A549 (cell line): ENCODE results near the gene SYAP1. TPM values are rescaled to one million over a fixed set of nuclear protein-coding genes. Genes with fewer than 3 reads are reported as not detected.
A peak's percentile ranks its signal among the peaks of the same experiment; 100 is the strongest.

Experiments
- ATAC-seq, 2 experiments: fragments of 200-7000 bp in 1 of 2; fragments of >200 bp in 1 of 2; cut with Nextera tagmentation in 1 of 2; cut with Tn5 transposase in 1 of 2; 3 replicates each; pipeline versions ENCODE4 v1.8.0 to v1.9.1; 2018 to 2020; ENCODE audit warnings: mild to moderate bottlenecking in 1 of 2, moderate library complexity in 1 of 2
- CTCF ChIA-PET: fragments of 300-600 bp; sonication (Branson Sonifier 250); formaldehyde crosslinking; extraction: SDS; loops from one replicate; lab custom pipeline; 2021; ENCODE audit warnings: antibody characterized with exemption, inconsistent platforms; lab: Yijun Ruan, JAX
- POLR2A ChIA-PET: fragments of 350-600 bp; formaldehyde crosslinking; extraction: SDS; loops from one replicate; lab custom pipeline; 2021; ENCODE audit warnings: antibody characterized with exemption, inconsistent platforms; lab: Yijun Ruan, JAX
- DNase-seq, 2 experiments: peaks; one replicate each; pipeline versions ENCODE4 v3.0.0 to v3.0.0-alpha.2; 2011 to 2016; ENCODE audit warnings: low read depth in 1 of 2, low spot score in 1 of 2
- FAIRE-seq: peaks from 2 replicates; lab custom pipeline; 2011; peaks lifted over from hg19 to GRCh38; lab: Jason Lieb, UNC
- H3K27ac ChIP-seq, 2 experiments: fragments of >200 bp; sonication (Bioruptor Twin); formaldehyde crosslinking; 3 replicates each; pipeline ENCODE4 v1.5.1; 2016 to 2017
- H3K4me1 ChIP-seq: fragments of >200 bp; sonication (Bioruptor Twin); formaldehyde crosslinking; 3 replicates; pipeline ENCODE4 v1.6.1; 2016
- H3K4me2 ChIP-seq: fragments of >200 bp; sonication (Bioruptor Twin); formaldehyde crosslinking; 3 replicates; pipeline ENCODE4 v1.6.1; 2016
- H3K4me3 ChIP-seq: fragments of >200 bp; sonication (Bioruptor Twin); formaldehyde crosslinking; 3 replicates; pipeline ENCODE4 v1.5.1; 2016
- H3K9me3 ChIP-seq: fragments of >200 bp; sonication (Bioruptor Twin); formaldehyde crosslinking; 3 replicates; pipeline ENCODE4 v1.6.1; 2016
- BCL3 ChIP-seq: fragments of >200 bp; sonication (Bioruptor Twin); formaldehyde crosslinking; IDR thresholded peaks from 3 replicates; pipeline ENCODE4 v1.6.1; 2016
- CEBPB ChIP-seq, 2 experiments: fragments of >200 bp in 1 of 2; sonication (Bioruptor Twin) in 1 of 2; formaldehyde crosslinking in 1 of 2; IDR thresholded peaks; 2 replicates each; pipeline ENCODE4 v1.6.1; 2012 to 2016
- CHD2 ChIP-seq: fragments of 150-350 bp; IDR thresholded peaks from 2 replicates; pipeline ENCODE4 v1.6.1; 2014; ENCODE audit warnings: low read length; ENCODE audit not compliant: partially characterized antibody
- EHF ChIP-seq: fragments of 250-450 bp; sonication (Bioruptor Pico); IDR thresholded peaks from 2 replicates; pipeline ENCODE4 v1.5.0; 2020; ENCODE audit warnings: mild to moderate bottlenecking
- EHMT2 ChIP-seq: fragments of 200-600 bp; sonication (generic); IDR thresholded peaks from 2 replicates; pipeline ENCODE4 v1.6.1; 2016; ENCODE audit warnings: antibody characterized with exemption, low read depth, mild to moderate bottlenecking, moderate library complexity
- EP300 ChIP-seq, 2 experiments: fragments of >200 bp; sonication (Bioruptor Twin); formaldehyde crosslinking; IDR thresholded peaks; 2 replicates in 1 of 2; 3 replicates in 1 of 2; pipeline ENCODE4 v1.6.1; 2016 to 2017
- HEYL ChIP-seq: fragments of 250-450 bp; sonication (Bioruptor Pico); IDR thresholded peaks from 2 replicates; pipeline ENCODE4 v1.8.0; 2021; ENCODE audit warnings: mild to moderate bottlenecking, moderate library complexity
- HOXA7 ChIP-seq: fragments of 250-450 bp; sonication (Bioruptor Pico); IDR thresholded peaks from 2 replicates; pipeline ENCODE4 v1.5.0; 2020; ENCODE audit warnings: mild to moderate bottlenecking, moderate library complexity
- HOXB5 ChIP-seq: fragments of 250-450 bp; sonication (Bioruptor Pico); IDR thresholded peaks from 2 replicates; pipeline ENCODE4 v1.5.0; 2020; ENCODE audit warnings: mild to moderate bottlenecking, moderate library complexity
- JUN ChIP-seq, 2 experiments: fragments of >200 bp; sonication (Bioruptor Twin); formaldehyde crosslinking; IDR thresholded peaks; 2 replicates in 1 of 2; 3 replicates in 1 of 2; pipeline ENCODE4 v1.6.1; 2016 to 2017
- JUNB ChIP-seq: fragments of >200 bp; sonication (Bioruptor Twin); formaldehyde crosslinking; IDR thresholded peaks from 2 replicates; pipeline ENCODE4 v1.6.1; 2016
- KDM1A ChIP-seq: fragments of 200-600 bp; sonication (generic); IDR thresholded peaks from 2 replicates; pipeline ENCODE4 v1.6.1; 2016; ENCODE audit warnings: low read depth, mild to moderate bottlenecking
- MAX ChIP-seq: IDR thresholded peaks from 2 replicates; pipeline ENCODE4 v1.6.1; 2012
- POLR2AphosphoS2 ChIP-seq: conservative IDR thresholded peaks from 2 replicates; pipeline ENCODE4 v1.6.1; 2012; ENCODE audit warnings: low read length, improper control_type of control experiment, inconsistent platforms
- RARB ChIP-seq: fragments of 250-450 bp; sonication (Bioruptor Pico); IDR thresholded peaks from 2 replicates; pipeline ENCODE4 v1.8.0; 2021; ENCODE audit warnings: mild to moderate bottlenecking, moderate library complexity
- RCOR1 ChIP-seq: fragments of 150-350 bp; IDR thresholded peaks from 2 replicates; pipeline ENCODE4 v1.6.1; 2014; ENCODE audit warnings: antibody characterized with exemption, low read length, low read depth
- RNF2 ChIP-seq: fragments of 200-600 bp; sonication (generic); IDR thresholded peaks from 2 replicates; pipeline ENCODE4 v1.6.1; 2016; ENCODE audit warnings: low read depth, mild to moderate bottlenecking, antibody characterized with exemption, moderate library complexity, borderline replicate concordance
- USF2 ChIP-seq: fragments of 450-650 bp; IDR thresholded peaks from 2 replicates; pipeline ENCODE4 v1.6.1; 2014; ENCODE audit warnings: antibody characterized with exemption
- ZC3H11A ChIP-seq: fragments of 450-650 bp; IDR thresholded peaks from 2 replicates; pipeline ENCODE4 v1.6.1; 2014; ENCODE audit warnings: antibody characterized with exemption, mild to moderate bottlenecking
- ZNF302 ChIP-seq: fragments of 250-450 bp; sonication (Bioruptor Pico); IDR thresholded peaks from 2 replicates; pipeline ENCODE4 v1.9.0; 2021; ENCODE audit warnings: inconsistent platforms, mild to moderate bottlenecking, moderate library complexity
- ZSCAN20 ChIP-seq: fragments of 250-450 bp; sonication (Bioruptor Pico); IDR thresholded peaks from 2 replicates; pipeline ENCODE4 v1.8.0; 2022; ENCODE audit warnings: mild to moderate bottlenecking, moderate library complexity
- WGBS: methylation state at CpG from one replicate; pipeline ENCODE4 v1.1.6; 2017; ENCODE audit errors: missing lambda C conversion rate; 5-methylcytosine and 5-hydroxymethylcytosine counted together
- polyA plus RNA-seq, 4 experiments: library from polyadenylated mRNA; depleted of rRNA in 3 of 4; stranded (reverse); fragments of >200 nt; fragmentation: RNase III in 1 of 4; extraction: RNeasy Plus Mini Kit Qiagen cat#74134 plus additional on column Dnase treatment in 1 of 4; gene quantifications; 2 replicates in 3 of 4; 3 replicates in 1 of 4; pipeline ENCODE4 v1.2.3, GENCODE V29; 2011 to 2017
- TF ChIP-seq, protein P1 (sequence below): fragments of 200-600 bp; sonication (generic); IDR thresholded peaks from 2 replicates; pipeline ENCODE4 v1.6.1; 2016; ENCODE audit warnings: antibody characterized with exemption, mild to moderate bottlenecking, moderate library complexity

Gene SYAP1
- polyA plus RNA-seq, 2 of the 4 experiments (the other 2 are of a cell fraction): 18.9 to 20.9 TPM

DNA sequence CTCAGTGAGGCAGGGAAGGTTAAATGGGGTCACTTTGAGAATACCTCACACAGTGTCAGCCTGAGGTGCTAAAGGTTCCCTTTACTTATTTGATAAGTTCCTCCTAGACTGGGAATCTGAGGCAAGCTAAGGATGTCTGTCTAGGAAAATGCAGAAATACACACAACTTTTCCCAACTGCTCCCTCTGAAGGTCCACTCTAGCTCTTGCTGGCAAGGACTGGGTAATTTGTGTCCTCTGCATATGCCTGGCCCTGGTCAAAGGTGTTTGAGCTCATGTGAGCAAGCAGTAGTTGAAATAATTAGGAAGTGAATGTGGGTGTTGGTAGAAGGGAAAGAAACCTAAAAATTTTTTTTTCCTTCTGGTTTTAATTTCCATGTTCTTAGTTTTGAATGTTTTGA lies 88.1 kb downstream of the SYAP1 start:
- Histone ChIP-seq H3K4me2 (peak overlapping the region; percentile 80), H3K27ac (peak overlapping the region in 1 of 2 experiments; percentile 65; a peak in 4 of 6 replicates), H3K4me3 (no peak overlapping the region), H3K9me3 (no peaks in the 10 kb centered on the region), H3K4me1 (peaks cover 20% of the 10 kb centered on the region)
- ChIA-PET POLR2A (interaction anchor here (1.4 to 1.7 kb wide), 2 partner anchors 36 to 88 kb away, joined by 4 to 8 read pairs; partner anchors contain the start of gene SYAP1), CTCF (interaction anchor here (1.2 to 2.9 kb wide), 2 partner anchors 18 to 239 kb away, joined by 3 to 10 read pairs; no protein-coding TSS in a partner anchor)
- TF ChIP-seq CEBPB (IDR thresholded peaks at IDR 0.05) (no peak), KDM1A (no peak), HOXA7 (no peak), EHF (CRISPR knock-in tag) (no peak), BCL3 (no peak), MAX (no peak), ZSCAN20 (CRISPR knock-in tag) (no peak), USF2 (no peak), POLR2AphosphoS2 (no peak), EP300 (IDR thresholded peaks at IDR 0.05) (no peak), RNF2 (no peak), HEYL (CRISPR knock-in tag) (no peak), ZNF302 (CRISPR knock-in tag) (no peak), ZC3H11A (no peak), RCOR1 (no peak), JUN (IDR thresholded peaks at IDR 0.05) (no peak), RARB (CRISPR knock-in tag) (no peak), JUNB (no peak)
- TF ChIP-seq, protein P1, sequence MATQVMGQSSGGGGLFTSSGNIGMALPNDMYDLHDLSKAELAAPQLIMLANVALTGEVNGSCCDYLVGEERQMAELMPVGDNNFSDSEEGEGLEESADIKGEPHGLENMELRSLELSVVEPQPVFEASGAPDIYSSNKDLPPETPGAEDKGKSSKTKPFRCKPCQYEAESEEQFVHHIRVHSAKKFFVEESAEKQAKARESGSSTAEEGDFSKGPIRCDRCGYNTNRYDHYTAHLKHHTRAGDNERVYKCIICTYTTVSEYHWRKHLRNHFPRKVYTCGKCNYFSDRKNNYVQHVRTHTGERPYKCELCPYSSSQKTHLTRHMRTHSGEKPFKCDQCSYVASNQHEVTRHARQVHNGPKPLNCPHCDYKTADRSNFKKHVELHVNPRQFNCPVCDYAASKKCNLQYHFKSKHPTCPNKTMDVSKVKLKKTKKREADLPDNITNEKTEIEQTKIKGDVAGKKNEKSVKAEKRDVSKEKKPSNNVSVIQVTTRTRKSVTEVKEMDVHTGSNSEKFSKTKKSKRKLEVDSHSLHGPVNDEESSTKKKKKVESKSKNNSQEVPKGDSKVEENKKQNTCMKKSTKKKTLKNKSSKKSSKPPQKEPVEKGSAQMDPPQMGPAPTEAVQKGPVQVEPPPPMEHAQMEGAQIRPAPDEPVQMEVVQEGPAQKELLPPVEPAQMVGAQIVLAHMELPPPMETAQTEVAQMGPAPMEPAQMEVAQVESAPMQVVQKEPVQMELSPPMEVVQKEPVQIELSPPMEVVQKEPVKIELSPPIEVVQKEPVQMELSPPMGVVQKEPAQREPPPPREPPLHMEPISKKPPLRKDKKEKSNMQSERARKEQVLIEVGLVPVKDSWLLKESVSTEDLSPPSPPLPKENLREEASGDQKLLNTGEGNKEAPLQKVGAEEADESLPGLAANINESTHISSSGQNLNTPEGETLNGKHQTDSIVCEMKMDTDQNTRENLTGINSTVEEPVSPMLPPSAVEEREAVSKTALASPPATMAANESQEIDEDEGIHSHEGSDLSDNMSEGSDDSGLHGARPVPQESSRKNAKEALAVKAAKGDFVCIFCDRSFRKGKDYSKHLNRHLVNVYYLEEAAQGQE: no peak
- peak; percentile 77 to 82 for ATAC-seq
- FAIRE-seq: no peak
- DNase-seq: peak in 1 of 2 experiments; percentile 12

GRCh38 chrX:16807976-16808542 lies 88.6 kb downstream of the SYAP1 start:
- TF ChIP-seq HOXA7 (no peak), EHF (CRISPR knock-in tag) (no peak), CHD2 (no peak), EHMT2 (no peak), HOXB5 (no peak), BCL3 (no peak), CEBPB (IDR thresholded peaks at IDR 0.05) (peak; percentile 92 to 98)
- Histone ChIP-seq H3K9me3 (no peaks in the 10 kb centered on the region), H3K4me2 (peak overlapping the region; percentile 80), H3K27ac (peak overlapping the region in 1 of 2 experiments; percentile 65; a peak in 2 of 6 replicates), H3K4me1 (peaks cover 20% of the 10 kb centered on the region), H3K4me3 (peak overlapping the region; percentile 24; the same call in 2 of the 3 replicates)
- ATAC-seq (peak; percentile 89 to 93; a peak in 5 of 6 replicates), FAIRE-seq (no peak), DNase-seq (peak; percentile 56 to 61)
- ChIA-PET CTCF (interaction anchor here (1.2 to 2.9 kb wide), 2 partner anchors 18 to 239 kb away, joined by 3 to 10 read pairs; no protein-coding TSS in a partner anchor), POLR2A (interaction anchor here (1.4 to 1.7 kb wide), 2 partner anchors 36 to 89 kb away, joined by 4 to 8 read pairs; partner anchors contain the start of gene SYAP1)
- WGBS: 28% methylated on average over 4 of the region's 4 CpGs
